Measurements from ENCODE around the gene ANKRD9. TPM values are rescaled to one million over a fixed set of nuclear protein-coding genes. Genes with fewer than 3 reads are reported as not detected.

ANKRD9 gene
- total and polyA plus RNA-seq, 2 of the 13 experiments (the other 11 are each of a cell fraction or from before 2014, with no cell fraction given) = 10.0 to 15.0 TPM

DNA sequence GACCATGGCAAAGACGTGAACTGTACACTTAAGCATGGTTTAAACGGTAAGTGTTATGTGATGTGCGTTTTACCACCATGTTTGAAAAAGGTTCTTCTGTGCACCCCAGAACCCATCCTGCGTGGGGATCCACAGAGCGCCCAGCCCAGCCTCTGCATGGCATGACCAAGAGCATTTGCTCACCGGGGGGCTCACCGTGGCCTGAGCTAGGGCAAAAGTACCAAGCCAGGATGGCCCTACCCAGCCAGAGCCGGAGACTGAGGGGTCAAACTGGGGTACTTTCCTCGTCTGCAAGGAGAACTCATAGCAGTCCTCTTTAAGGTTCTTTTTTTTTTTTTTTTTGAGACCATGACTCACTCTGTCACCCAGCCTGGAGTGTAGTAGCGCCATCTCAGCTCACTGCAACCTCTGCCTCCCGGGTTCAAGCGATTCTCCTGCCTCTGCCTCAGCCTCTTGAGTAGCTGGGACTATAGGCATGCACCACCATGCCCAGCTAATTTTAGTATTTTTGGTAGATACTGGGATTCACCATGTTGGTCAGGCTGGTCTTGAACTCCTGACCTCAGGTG is 16.4 kb upstream of the ANKRD9 start (continued):
- TF ChIP-seq, protein P1, sequence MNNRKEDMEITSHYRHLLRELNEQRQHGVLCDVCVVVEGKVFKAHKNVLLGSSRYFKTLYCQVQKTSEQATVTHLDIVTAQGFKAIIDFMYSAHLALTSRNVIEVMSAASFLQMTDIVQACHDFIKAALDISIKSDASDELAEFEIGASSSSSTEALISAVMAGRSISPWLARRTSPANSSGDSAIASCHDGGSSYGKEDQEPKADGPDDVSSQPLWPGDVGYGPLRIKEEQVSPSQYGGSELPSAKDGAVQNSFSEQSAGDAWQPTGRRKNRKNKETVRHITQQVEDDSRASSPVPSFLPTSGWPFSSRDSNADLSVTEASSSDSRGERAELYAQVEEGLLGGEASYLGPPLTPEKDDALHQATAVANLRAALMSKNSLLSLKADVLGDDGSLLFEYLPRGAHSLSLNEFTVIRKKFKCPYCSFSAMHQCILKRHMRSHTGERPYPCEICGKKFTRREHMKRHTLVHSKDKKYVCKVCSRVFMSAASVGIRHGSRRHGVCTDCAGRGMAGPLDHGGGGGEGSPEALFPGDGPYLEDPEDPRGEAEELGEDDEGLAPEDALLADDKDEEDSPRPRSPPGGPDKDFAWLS (CRISPR knock-in tag; IDR thresholded peaks at IDR 0.05; ENCODE audit: borderline replicate concordance) = no peak
- TF ChIP-seq, protein P2, sequence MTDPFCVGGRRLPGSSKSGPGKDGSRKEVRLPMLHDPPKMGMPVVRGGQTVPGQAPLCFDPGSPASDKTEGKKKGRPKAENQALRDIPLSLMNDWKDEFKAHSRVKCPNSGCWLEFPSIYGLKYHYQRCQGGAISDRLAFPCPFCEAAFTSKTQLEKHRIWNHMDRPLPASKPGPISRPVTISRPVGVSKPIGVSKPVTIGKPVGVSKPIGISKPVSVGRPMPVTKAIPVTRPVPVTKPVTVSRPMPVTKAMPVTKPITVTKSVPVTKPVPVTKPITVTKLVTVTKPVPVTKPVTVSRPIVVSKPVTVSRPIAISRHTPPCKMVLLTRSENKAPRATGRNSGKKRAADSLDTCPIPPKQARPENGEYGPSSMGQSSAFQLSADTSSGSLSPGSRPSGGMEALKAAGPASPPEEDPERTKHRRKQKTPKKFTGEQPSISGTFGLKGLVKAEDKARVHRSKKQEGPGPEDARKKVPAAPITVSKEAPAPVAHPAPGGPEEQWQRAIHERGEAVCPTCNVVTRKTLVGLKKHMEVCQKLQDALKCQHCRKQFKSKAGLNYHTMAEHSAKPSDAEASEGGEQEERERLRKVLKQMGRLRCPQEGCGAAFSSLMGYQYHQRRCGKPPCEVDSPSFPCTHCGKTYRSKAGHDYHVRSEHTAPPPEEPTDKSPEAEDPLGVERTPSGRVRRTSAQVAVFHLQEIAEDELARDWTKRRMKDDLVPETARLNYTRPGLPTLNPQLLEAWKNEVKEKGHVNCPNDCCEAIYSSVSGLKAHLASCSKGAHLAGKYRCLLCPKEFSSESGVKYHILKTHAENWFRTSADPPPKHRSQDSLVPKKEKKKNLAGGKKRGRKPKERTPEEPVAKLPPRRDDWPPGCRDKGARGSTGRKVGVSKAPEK (CRISPR knock-in tag; IDR thresholded peaks at IDR 0.05; ENCODE audit: borderline replicate concordance) = no peak
- no peak for TF ChIP-seq NRL (CRISPR knock-in tag; IDR thresholded peaks at IDR 0.05; ENCODE audit: borderline replicate concordance)
- TF ChIP-seq ATF5 (CRISPR knock-in tag; IDR thresholded peaks at IDR 0.05; ENCODE audit: low read depth) = no peak
- no peak for TF ChIP-seq ZNF740 (CRISPR knock-in tag; IDR thresholded peaks at IDR 0.05)
- no peak for TF ChIP-seq HIC2 (CRISPR knock-in tag; IDR thresholded peaks at IDR 0.05; ENCODE audit: low read depth)
